HG02943 (cell line): Measurements from ENCODE around the gene SEC14L1.
"Not testable (repeated sequence)": the region's sequence is repeated elsewhere in the genome, so short reads cannot be mapped to it uniquely, and the experiment has no call there.

Experiments
- ATAC-seq: cut with Tn5 transposase; IDR thresholded peaks from one replicate; pipeline ENCODE4 v1.9.1; 2021; ENCODE audit warnings: mild to moderate bottlenecking, low read depth, moderate library complexity; ENCODE audit not compliant: unreplicated experiment

Gene SEC14L1

GRCh38 chr17:77230436-77230830 lies 89.7 kb downstream of the SEC14L1 start:
- no peak for ATAC-seq

- no peak for ATAC-seq
These were observed 90.5 kb downstream of the SEC14L1 start for GRCh38 chr17:77231076-77231871.

GRCh38 chr17:77233127-77233526 lies 92.4 kb downstream of the SEC14L1 start:
- ATAC-seq = no peak

GRCh38 chr17:77233635-77234334 lies 93.0 kb downstream of the SEC14L1 start:
- ATAC-seq = no peak

- ATAC-seq = no peak
These were observed 93.9 kb downstream of the SEC14L1 start for GRCh38 chr17:77234695-77235094.

GRCh38 chr17:77235370-77235941 lies 94.7 kb downstream of the SEC14L1 start:
- no peak for ATAC-seq

GRCh38 chr17:77237232-77238008 lies 96.7 kb downstream of the SEC14L1 start:
- ATAC-seq = no peak

GRCh38 chr17:77240976-77241375 lies 100.2 kb downstream of the SEC14L1 start:
- ATAC-seq = no peak

- no peak for ATAC-seq
These were observed 101.5 kb downstream of the SEC14L1 start for GRCh38 chr17:77242118-77242851.

- ATAC-seq = peak; percentile 58
These were observed 104.6 kb downstream of the SEC14L1 start for GRCh38 chr17:77245162-77245926.

- ATAC-seq = no peak
These were observed 105.6 kb downstream of the SEC14L1 start for GRCh38 chr17:77246110-77247047.

GRCh38 chr17:77247048-77247541 lies 106.3 kb downstream of the SEC14L1 start:
- ATAC-seq = no peak

GRCh38 chr17:77247609-77248008 lies 106.8 kb downstream of the SEC14L1 start:
- no peak for ATAC-seq

- ATAC-seq = no peak
These were observed 107.7 kb downstream of the SEC14L1 start for GRCh38 chr17:77248216-77249114.

- no peak for ATAC-seq
These were observed 110.9 kb downstream of the SEC14L1 start for GRCh38 chr17:77251622-77252183.

GRCh38 chr17:77252306-77252705 lies 111.5 kb downstream of the SEC14L1 start:
- not testable (repeated sequence) for ATAC-seq

- no peak for ATAC-seq
These were observed 112.9 kb downstream of the SEC14L1 start for GRCh38 chr17:77253611-77254051.
